GM18907 (cell line): ENCODE results near the gene NR1D1.
A peak's percentile ranks its signal among the peaks of the same experiment; 100 is the strongest.

Experiments used
- ATAC-seq: cut with Tn5 transposase; IDR thresholded peaks from one replicate; pipeline ENCODE4 v1.9.1; 2021; ENCODE audit warnings: mild to moderate bottlenecking, moderate library complexity; ENCODE audit not compliant: unreplicated experiment

The NR1D1 gene

GRCh38 chr17:40097931-40098845, 2.2 kb downstream of the NR1D1 start:
- no peak for ATAC-seq

GRCh38 chr17:40097087-40097486, 3.3 kb downstream of the NR1D1 start:
- ATAC-seq: no peak

GRCh38 chr17:40095944-40096791, 4.2 kb downstream of the NR1D1 start:
- ATAC-seq: peak; percentile 47

- ATAC-seq: no peak
These were observed 4.9 kb downstream of the NR1D1 start for GRCh38 chr17:40095351-40095943.

- ATAC-seq: no peak
These were observed 5.5 kb downstream of the NR1D1 start for GRCh38 chr17:40094874-40095273.

- ATAC-seq: no peak
These were observed 6.7 kb downstream of the NR1D1 start for GRCh38 chr17:40093580-40094201.

GRCh38 chr17:40093005-40093579, 7.3 kb downstream of the NR1D1 start:
- no peak for ATAC-seq

- ATAC-seq: no peak
These were observed 7.8 kb downstream of the NR1D1 start for GRCh38 chr17:40092581-40092980.

GRCh38 chr17:40091691-40092397, 8.5 kb downstream of the NR1D1 start:
- ATAC-seq: no peak

GRCh38 chr17:40090237-40091119, 9.9 kb downstream of the NR1D1 start:
- no peak for ATAC-seq

GRCh38 chr17:40089077-40089895, 11.1 kb downstream of the NR1D1 start:
- no peak for ATAC-seq

- no peak for ATAC-seq
These were observed 12.3 kb downstream of the NR1D1 start for GRCh38 chr17:40087903-40088718.

GRCh38 chr17:40087049-40087794, 13.2 kb downstream of the NR1D1 start:
- ATAC-seq: no peak

- no peak for ATAC-seq
These were observed 14.0 kb downstream of the NR1D1 start for GRCh38 chr17:40086150-40087044.

- ATAC-seq: no peak
These were observed 15.9 kb downstream of the NR1D1 start for GRCh38 chr17:40084477-40084876.

- ATAC-seq: no peak
These were observed 20.8 kb downstream of the NR1D1 start for GRCh38 chr17:40079545-40079944.
